ENCODE results near the gene ABI2.

ABI2 gene

GRCh38 chr2:203484266-203485112, 156.3 kb downstream of the ABI2 start:
- peak; percentile 8 to 39 for DNase-seq

DNA sequence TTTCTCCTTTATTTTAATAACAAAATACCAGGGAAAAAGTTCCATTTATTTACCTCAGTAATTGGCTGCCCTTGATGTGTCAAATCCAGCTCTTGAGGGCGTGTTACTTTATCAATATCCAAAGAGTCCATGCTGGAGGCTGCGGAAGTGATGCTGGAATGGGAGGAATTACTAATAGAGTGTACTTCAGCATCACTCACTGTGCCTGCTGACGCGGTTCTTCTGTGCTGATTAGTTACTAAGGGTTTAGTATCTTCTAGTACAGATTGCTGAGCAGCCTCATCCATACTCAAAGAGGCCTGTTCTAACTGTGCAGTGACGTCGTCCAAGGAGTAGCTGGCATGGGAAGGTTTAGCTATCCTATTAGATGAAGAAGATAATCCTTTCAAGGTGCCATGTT, 161.3 kb downstream of the ABI2 start:
- DNase-seq: no peak

- no peak for DNase-seq
Measured at GRCh38 chr2:203490391-203490790, 162.2 kb downstream of the ABI2 start.

GRCh38 chr2:203492965-203493364, 164.8 kb downstream of the ABI2 start:
- no peak for DNase-seq
